H9 (cell line): ENCODE measurements around the gene ZFP91. TPM values are rescaled to one million over a fixed set of nuclear protein-coding genes. Genes with fewer than 3 reads are reported as not detected.
A peak's percentile ranks its signal among the peaks of the same experiment; 100 is the strongest.

ENCODE experiments used
- DNase-seq: peaks from one replicate; pipeline ENCODE4 v3.0.0-alpha.2; 2017
- H2AFZ ChIP-seq: one replicate; pipeline ENCODE4 v1.6.1; 2013; ENCODE audit warnings: mild to moderate bottlenecking, low read length, control low read depth, moderate library complexity
- H2AK5ac ChIP-seq: 2 replicates; pipeline ENCODE4 v1.6.1; 2013; ENCODE audit warnings: low read length, control low read depth, mixed read lengths; ENCODE audit not compliant: insufficient read length
- H2BK120ac ChIP-seq: one replicate; pipeline ENCODE4 v1.6.1; 2013; ENCODE audit warnings: low read depth, mild to moderate bottlenecking, low read length, control low read depth, inconsistent platforms; ENCODE audit not compliant: poor library complexity, severe bottlenecking
- H2BK12ac ChIP-seq: 2 replicates; pipeline ENCODE4 v1.6.1; 2013; ENCODE audit warnings: low read length, control low read depth, mixed read lengths, low read depth; ENCODE audit not compliant: insufficient read length
- H2BK15ac ChIP-seq: 2 replicates; pipeline ENCODE4 v1.6.1; 2013; ENCODE audit warnings: low read depth, low read length, control low read depth
- H2BK20ac ChIP-seq: one replicate; pipeline ENCODE4 v1.6.1; 2013; ENCODE audit warnings: low read depth, mild to moderate bottlenecking, low read length, control low read depth, inconsistent platforms; ENCODE audit not compliant: poor library complexity, severe bottlenecking
- H2BK5ac ChIP-seq: 2 replicates; pipeline ENCODE4 v1.6.1; 2013; ENCODE audit warnings: low read length, control low read depth, mixed read lengths; ENCODE audit not compliant: insufficient read length
- H3K14ac ChIP-seq: 2 replicates; pipeline ENCODE4 v1.6.1; 2013; ENCODE audit warnings: low read length, control low read depth; ENCODE audit not compliant: insufficient read depth
- H3K18ac ChIP-seq: 2 replicates; pipeline ENCODE4 v1.6.1; 2013; ENCODE audit warnings: low read depth, mild to moderate bottlenecking, mixed read lengths, low read length, control low read depth; ENCODE audit not compliant: insufficient read length
- H3K23ac ChIP-seq: 2 replicates; pipeline ENCODE4 v1.6.1; 2013; ENCODE audit warnings: low read length, control low read depth, mixed read lengths, low read depth; ENCODE audit not compliant: insufficient read length
- H3K23me2 ChIP-seq: 2 replicates; pipeline ENCODE4 v1.6.1; 2013; ENCODE audit warnings: low read depth, mild to moderate bottlenecking, mixed read lengths, low read length, control low read depth; ENCODE audit not compliant: insufficient read length, poor library complexity, severe bottlenecking
- H3K27ac ChIP-seq: 2 replicates; pipeline ENCODE4 v1.5.1; 2013; ENCODE audit warnings: low read length, control low read depth, mixed read lengths, low read depth; ENCODE audit not compliant: insufficient read length
- H3K27me3 ChIP-seq: 2 replicates; pipeline ENCODE4 v1.6.1; 2013; ENCODE audit warnings: low read length, control low read depth, inconsistent platforms; ENCODE audit not compliant: insufficient read depth
- H3K4ac ChIP-seq: 2 replicates; pipeline ENCODE4 v1.6.1; 2013; ENCODE audit warnings: low read depth, mild to moderate bottlenecking, control low read depth, inconsistent platforms, low read length, moderate library complexity
- H3K4me1 ChIP-seq: 2 replicates; pipeline ENCODE4 v1.6.1; 2013; ENCODE audit warnings: low read length, control low read depth, inconsistent platforms; ENCODE audit not compliant: insufficient read depth
- H3K4me2 ChIP-seq: 2 replicates; pipeline ENCODE4 v1.6.1; 2013; ENCODE audit warnings: low read length, control low read depth, mixed read lengths; ENCODE audit not compliant: insufficient read length, insufficient read depth
- H3K56ac ChIP-seq: 2 replicates; pipeline ENCODE4 v1.6.1; 2013; ENCODE audit warnings: low read depth, mild to moderate bottlenecking, mixed read lengths, low read length, control low read depth; ENCODE audit not compliant: insufficient read length
- H3K79me1 ChIP-seq: 2 replicates; pipeline ENCODE4 v1.6.1; 2013; ENCODE audit warnings: low read depth, mild to moderate bottlenecking, moderate library complexity, low read length, control low read depth, inconsistent platforms; ENCODE audit not compliant: insufficient read depth, poor library complexity, severe bottlenecking
- H3K79me2 ChIP-seq: 2 replicates; pipeline ENCODE4 v1.6.1; 2013; ENCODE audit warnings: low read length, control low read depth, inconsistent platforms; ENCODE audit not compliant: insufficient read depth
- H3K9ac ChIP-seq: 2 replicates; pipeline ENCODE4 v1.6.1; 2013; ENCODE audit warnings: low read length, control low read depth, mixed read lengths; ENCODE audit not compliant: insufficient read length; ENCODE audit errors: extremely low read depth
- H3K9me3 ChIP-seq: one replicate; pipeline ENCODE4 v1.6.1; 2013; ENCODE audit warnings: low read depth, low read length, inconsistent platforms; ENCODE audit not compliant: control insufficient read depth
- H3T11ph ChIP-seq: one replicate; pipeline ENCODE4 v1.6.1; 2013; ENCODE audit warnings: mild to moderate bottlenecking, low read length, control low read depth, inconsistent platforms
- H4K20me1 ChIP-seq: one replicate; pipeline ENCODE4 v1.6.1; 2013; ENCODE audit not compliant: control insufficient read depth, insufficient read length, insufficient read depth
- H4K5ac ChIP-seq: 2 replicates; pipeline ENCODE4 v1.6.1; 2013; ENCODE audit warnings: low read depth, mild to moderate bottlenecking, mixed read lengths, low read length, control low read depth; ENCODE audit not compliant: insufficient read length
- H4K8ac ChIP-seq: replicated peaks from 2 replicates; pipeline ENCODE4 v1.6.1; 2013; ENCODE audit warnings: low read length, control low read depth, mixed read lengths, low read depth; ENCODE audit not compliant: insufficient read length
- H4K91ac ChIP-seq: 2 replicates; pipeline ENCODE4 v1.6.1; 2013; ENCODE audit warnings: low read depth, mild to moderate bottlenecking, moderate library complexity, mixed read lengths, low read length, control low read depth; ENCODE audit not compliant: insufficient read length
- H3K27ac Mint-ChIP-seq, 3 experiments: 2 replicates in 2 of 3; 3 replicates in 1 of 3; pipeline ENCODE4 v1.8.0; 2020 to 2021; ENCODE audit warnings: mixed read lengths in 3 of 3, mild to moderate bottlenecking in 1 of 3, moderate library complexity in 1 of 3
- H3K27me3 Mint-ChIP-seq: 2 replicates; pipeline ENCODE4 v1.8.0; 2021; ENCODE audit warnings: low read depth, mild to moderate bottlenecking, moderate library complexity, mixed read lengths
- H3K36me3 Mint-ChIP-seq, 3 experiments: 2 replicates in 2 of 3; 3 replicates in 1 of 3; pipeline ENCODE4 v1.8.0; 2020 to 2021; ENCODE audit warnings: low read depth in 3 of 3, mixed read lengths in 3 of 3; ENCODE audit not compliant: insufficient read depth in 1 of 3
- H3K4me1 Mint-ChIP-seq, 2 experiments: 2 replicates each; pipeline ENCODE4 v1.8.0; 2020; ENCODE audit warnings: mixed read lengths in 2 of 2
- H3K4me3 Mint-ChIP-seq, 2 experiments: 2 replicates in 1 of 2; 3 replicates in 1 of 2; pipeline ENCODE4 v1.8.0; 2020 to 2021; ENCODE audit warnings: mild to moderate bottlenecking in 2 of 2, mixed read lengths in 2 of 2, moderate library complexity in 1 of 2
- H3K9me3 Mint-ChIP-seq, 2 experiments: 2 replicates in 1 of 2; 3 replicates in 1 of 2; pipeline ENCODE4 v1.8.0; 2020; ENCODE audit warnings: mild to moderate bottlenecking in 2 of 2, mixed read lengths in 2 of 2, moderate library complexity in 1 of 2
- WGBS: extraction: QIAGEN DNeasy Blood & Tissue Kit; methylation state at CpG from one replicate; pipeline ENCODE4 v1.1.7; 2013; ENCODE audit warnings: missing lambda C conversion rate, low lambda C conversion rate, mixed read lengths; ENCODE audit not compliant: insufficient read length; ENCODE audit errors: extremely low coverage; 5-methylcytosine and 5-hydroxymethylcytosine counted together
- total RNA-seq: library from RNA; stranded (reverse); gene quantifications from 2 replicates; pipeline ENCODE4 v1.2.1, GENCODE V29; 2021
- TF ChIP-seq, protein P1 (sequence below): fragments of 200-600 bp; sonication (generic); conservative IDR thresholded peaks from 3 replicates; pipeline ENCODE4 v1.8.0; 2021; ENCODE audit warnings: antibody characterized with exemption, mild to moderate bottlenecking

Gene ZFP91
- total RNA-seq, 1 experiment from 2014 or later = 32.9 TPM

DNA sequence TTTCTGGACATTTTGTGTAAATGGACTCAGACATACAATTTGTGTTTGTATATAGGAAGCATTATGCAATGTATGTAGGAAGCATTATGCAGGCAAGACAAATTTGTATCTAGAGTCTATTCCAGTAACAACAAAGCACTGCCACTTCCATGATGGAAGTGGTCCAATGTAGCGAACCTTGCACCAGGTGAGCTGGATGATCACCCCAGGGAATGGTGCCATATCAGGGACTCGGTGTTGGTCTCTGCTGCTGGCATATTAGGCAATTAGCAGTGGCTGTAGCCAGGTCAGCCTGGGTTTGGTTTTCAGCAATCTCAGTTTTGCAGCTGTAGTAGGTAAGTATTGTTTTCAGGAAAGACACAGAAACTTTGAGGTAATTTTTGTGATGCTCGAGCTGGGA lies 12.8 kb downstream of the ZFP91 start:
- H3K4me1 ChIP-seq = no peaks in the 10 kb centered on the region; the same call in 1 of the 2 replicates
- no peak overlapping the region for H3K4me2 ChIP-seq
- no peak overlapping the region for H3K23ac ChIP-seq
- peaks cover 4% of the 10 kb centered on the region; the same call in 1 of the 2 replicates for H3K79me2 ChIP-seq
- H4K8ac ChIP-seq = no peak overlapping the region
- H3K36me3 Mint-ChIP-seq = peaks cover 6 to 21% (median 10%) of the 10 kb centered on the region in 3 experiments; a peak in 6 of 7 replicates
- H3K27ac ChIP-seq = no peak overlapping the region
- no peak overlapping the region for H4K5ac ChIP-seq
- no peak for DNase-seq
- H2BK120ac ChIP-seq = no peak overlapping the region
- no peak overlapping the region for H2AK5ac ChIP-seq
- no peaks in the 10 kb centered on the region; a peak in 1 of 5 replicates for H3K9me3 Mint-ChIP-seq
- TF ChIP-seq, protein P1, sequence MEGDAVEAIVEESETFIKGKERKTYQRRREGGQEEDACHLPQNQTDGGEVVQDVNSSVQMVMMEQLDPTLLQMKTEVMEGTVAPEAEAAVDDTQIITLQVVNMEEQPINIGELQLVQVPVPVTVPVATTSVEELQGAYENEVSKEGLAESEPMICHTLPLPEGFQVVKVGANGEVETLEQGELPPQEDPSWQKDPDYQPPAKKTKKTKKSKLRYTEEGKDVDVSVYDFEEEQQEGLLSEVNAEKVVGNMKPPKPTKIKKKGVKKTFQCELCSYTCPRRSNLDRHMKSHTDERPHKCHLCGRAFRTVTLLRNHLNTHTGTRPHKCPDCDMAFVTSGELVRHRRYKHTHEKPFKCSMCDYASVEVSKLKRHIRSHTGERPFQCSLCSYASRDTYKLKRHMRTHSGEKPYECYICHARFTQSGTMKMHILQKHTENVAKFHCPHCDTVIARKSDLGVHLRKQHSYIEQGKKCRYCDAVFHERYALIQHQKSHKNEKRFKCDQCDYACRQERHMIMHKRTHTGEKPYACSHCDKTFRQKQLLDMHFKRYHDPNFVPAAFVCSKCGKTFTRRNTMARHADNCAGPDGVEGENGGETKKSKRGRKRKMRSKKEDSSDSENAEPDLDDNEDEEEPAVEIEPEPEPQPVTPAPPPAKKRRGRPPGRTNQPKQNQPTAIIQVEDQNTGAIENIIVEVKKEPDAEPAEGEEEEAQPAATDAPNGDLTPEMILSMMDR = no peak
- no CpG with 5 or more reads among the region's 3 CpGs for WGBS
- peaks cover 3% of the 10 kb centered on the region for H3K79me1 ChIP-seq
- H2BK12ac ChIP-seq = no peak overlapping the region
- no peaks in the 10 kb centered on the region for H4K20me1 ChIP-seq
- no peak overlapping the region for H2AFZ ChIP-seq
- H3K4ac ChIP-seq = no peak overlapping the region
- no peaks in the 10 kb centered on the region for H3K27me3 Mint-ChIP-seq
- H3K4me3 Mint-ChIP-seq = no peak overlapping the region
- no peak overlapping the region for H3K9ac ChIP-seq
- no peak overlapping the region for H2BK5ac ChIP-seq
- H2BK20ac ChIP-seq = no peak overlapping the region
- H3K56ac ChIP-seq = no peak overlapping the region
- no peak overlapping the region for H3T11ph ChIP-seq
- H3K4me1 Mint-ChIP-seq = peaks cover 6 to 7% of the 10 kb centered on the region in 2 experiments; a peak in 2 of 4 replicates
- H2BK15ac ChIP-seq = no peak overlapping the region
- H3K27me3 ChIP-seq = no peaks in the 10 kb centered on the region
- no peaks in the 10 kb centered on the region for H3K23me2 ChIP-seq
- H3K27ac Mint-ChIP-seq = peak overlapping the region in 1 of 3 experiments; percentile 50; a peak in 1 of 7 replicates
- no peaks in the 10 kb centered on the region for H3K9me3 ChIP-seq
- no peak overlapping the region for H3K14ac ChIP-seq
- no peak overlapping the region for H3K18ac ChIP-seq
- no peak overlapping the region for H4K91ac ChIP-seq
